Right cardiac atrium (tissue), 5 donors: Measurements from ENCODE around the gene FAM13A. TPM values are rescaled to one million over a fixed set of nuclear protein-coding genes. Genes with fewer than 3 reads are reported as not detected.

Experiments
- ATAC-seq, 2 donors: fragments of 200-7000 bp; cut with Tn5 transposase; one replicate each; pipeline versions ENCODE4 v1.8.0 to v1.9.1; 2020; ENCODE audit warnings: moderate library complexity in 2 of 2, mild to moderate bottlenecking in 1 of 2
- DNase-seq, 3 donors: peaks; one replicate each; pipeline ENCODE4 v3.0.0-alpha.2; 2020
- H3K27ac ChIP-seq: one replicate; pipeline ENCODE4 v1.5.1; 2013; ENCODE audit warnings: mild to moderate bottlenecking, low read length, control low read depth, moderate library complexity
- H3K27me3 ChIP-seq: one replicate; pipeline ENCODE4 v1.6.1; 2013; ENCODE audit not compliant: control insufficient read depth, insufficient read depth
- H3K4me1 ChIP-seq: one replicate; pipeline ENCODE4 v1.6.1; 2013; ENCODE audit warnings: low read length; ENCODE audit not compliant: control insufficient read depth, insufficient read depth
- H3K4me3 ChIP-seq: one replicate; pipeline ENCODE4 v1.5.1; 2013; ENCODE audit warnings: low read length, control low read depth
- H3K9me3 ChIP-seq: one replicate; pipeline ENCODE4 v1.6.1; 2013; ENCODE audit warnings: low read length; ENCODE audit not compliant: control insufficient read depth
- WGBS: extraction: QIAGEN DNeasy Blood & Tissue Kit; methylation state at CpG from one replicate; pipeline ENCODE4 v1.1.7; 2013; 5-methylcytosine and 5-hydroxymethylcytosine counted together
- intact Hi-C, 4 donors: fragments of 100-400 bp; cut with DNase I; formaldehyde crosslinking; loops; one replicate each; pipeline versions ENCODE4 v1.11.0 to v1.14.0; 2022 to 2023
- polyA plus RNA-seq: library from polyadenylated mRNA; stranded (reverse); fragments of 200-250 nt; gene quantifications from one replicate; pipeline ENCODE4 v1.2.3, GENCODE V29; 2013
- total RNA-seq, 4 donors: library from RNA; stranded (reverse); fragmentation: NEBNext Ultra II Directional; extraction: Animal tissue kit (Norgen Biotek cat#: 25700); gene quantifications; one replicate each; pipeline ENCODE4 v1.2.1, GENCODE V29; 2021
- donor health status: healthy with polysubstance abuse.
- donor health status: DM: no; HTN: yes; CAD: no.
- donor health status: DM: no; HTN: no; CAD: no.
- donor health status: DM: no; HTN: yes; CAD: no; lungs with severe emphysema.
- donor health status: DM: yes; HTN: yes; CAD: no.

Gene FAM13A
- total and polyA plus RNA-seq, 5 donors, result 8.8 to 18.5 (median 16.6) TPM

DNA sequence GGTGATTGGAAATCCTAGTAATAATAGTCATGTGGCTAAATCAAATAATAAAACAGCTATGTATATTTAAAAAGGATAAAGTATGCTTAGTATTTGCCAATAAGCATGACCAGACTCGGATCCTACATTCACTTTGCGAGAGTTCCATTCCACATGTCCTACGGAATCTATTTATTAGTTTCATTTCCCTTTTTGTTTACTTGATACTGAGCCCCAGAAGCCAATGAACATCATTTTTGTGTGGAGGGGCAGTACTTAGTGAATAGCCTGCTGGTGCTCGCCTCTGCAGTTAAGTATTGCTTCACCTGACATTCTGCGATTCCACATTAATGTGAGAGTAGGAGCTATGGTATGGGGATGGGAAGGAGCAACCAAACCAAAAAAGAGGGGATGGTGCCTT, 300.8 kb downstream of the FAM13A start:
- Histone ChIP-seq H3K9me3 (no peaks in the 10 kb centered on the region), H3K4me3 (no peak overlapping the region), H3K4me1 (peaks cover 8% of the 10 kb centered on the region), H3K27ac (no peak overlapping the region), H3K27me3 (no peaks in the 10 kb centered on the region)
- DNase-seq (no peak), ATAC-seq (no peak)
- WGBS, result 89% methylated on average over 5 of the region's 5 CpGs
- intact Hi-C loops, result no loop called here

DNA sequence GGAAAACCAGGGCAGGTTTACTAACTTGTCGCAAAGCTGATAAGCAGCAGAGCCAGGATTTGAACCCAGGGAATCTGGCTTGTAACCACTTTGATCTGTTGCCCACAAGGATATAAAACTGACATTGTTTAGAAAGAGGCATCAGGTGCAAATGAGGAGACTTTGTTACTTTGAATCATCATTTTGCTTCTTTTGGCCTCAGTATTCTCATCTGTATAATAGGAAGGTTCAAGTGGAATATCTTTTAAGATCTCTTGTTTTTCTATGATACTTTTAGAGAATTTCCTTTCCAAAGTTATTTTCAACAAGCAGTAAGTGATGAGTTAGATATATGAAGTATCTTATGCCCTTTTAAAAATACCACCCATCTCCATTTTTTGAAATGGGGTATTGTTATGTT, 301.5 kb downstream of the FAM13A start:
- DNase-seq (no peak), ATAC-seq (no peak)
- Histone ChIP-seq H3K27me3 (no peaks in the 10 kb centered on the region), H3K27ac (no peak overlapping the region), H3K9me3 (no peaks in the 10 kb centered on the region), H3K4me1 (peaks cover 8% of the 10 kb centered on the region), H3K4me3 (no peak overlapping the region)
- intact Hi-C loops, result no loop called here
- WGBS, result 97% methylated on average over 1 of the region's 1 CpG

DNA sequence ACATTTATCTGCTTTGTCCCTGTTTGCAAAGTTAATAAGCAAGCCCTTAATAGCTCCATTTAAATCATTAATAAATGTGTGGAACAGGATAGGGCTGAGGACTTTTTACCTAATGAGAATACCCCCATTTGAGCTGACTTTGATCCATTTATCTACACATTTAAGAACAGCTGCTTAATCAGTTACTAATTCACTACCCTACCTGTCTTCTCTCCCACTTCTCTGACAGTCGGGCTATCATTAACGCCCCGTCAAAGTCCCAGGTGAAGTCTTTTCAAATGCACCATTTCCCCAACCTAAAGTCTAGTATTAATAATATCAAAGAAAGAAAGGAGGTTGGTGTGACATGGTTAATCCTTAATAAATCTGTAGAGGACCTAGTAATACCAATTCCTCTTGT, 302.2 kb downstream of the FAM13A start:
- H3K9me3 ChIP-seq, result no peaks in the 10 kb centered on the region
- H3K27ac ChIP-seq, result no peak overlapping the region
- DNase-seq, result no peak
- 98% methylated on average over 3 of the region's 3 CpGs for WGBS
- intact Hi-C loops, result no loop called here
- no peaks in the 10 kb centered on the region for H3K27me3 ChIP-seq
- H3K4me3 ChIP-seq, result no peak overlapping the region
- peaks cover 8% of the 10 kb centered on the region for H3K4me1 ChIP-seq
- ATAC-seq, result no peak

DNA sequence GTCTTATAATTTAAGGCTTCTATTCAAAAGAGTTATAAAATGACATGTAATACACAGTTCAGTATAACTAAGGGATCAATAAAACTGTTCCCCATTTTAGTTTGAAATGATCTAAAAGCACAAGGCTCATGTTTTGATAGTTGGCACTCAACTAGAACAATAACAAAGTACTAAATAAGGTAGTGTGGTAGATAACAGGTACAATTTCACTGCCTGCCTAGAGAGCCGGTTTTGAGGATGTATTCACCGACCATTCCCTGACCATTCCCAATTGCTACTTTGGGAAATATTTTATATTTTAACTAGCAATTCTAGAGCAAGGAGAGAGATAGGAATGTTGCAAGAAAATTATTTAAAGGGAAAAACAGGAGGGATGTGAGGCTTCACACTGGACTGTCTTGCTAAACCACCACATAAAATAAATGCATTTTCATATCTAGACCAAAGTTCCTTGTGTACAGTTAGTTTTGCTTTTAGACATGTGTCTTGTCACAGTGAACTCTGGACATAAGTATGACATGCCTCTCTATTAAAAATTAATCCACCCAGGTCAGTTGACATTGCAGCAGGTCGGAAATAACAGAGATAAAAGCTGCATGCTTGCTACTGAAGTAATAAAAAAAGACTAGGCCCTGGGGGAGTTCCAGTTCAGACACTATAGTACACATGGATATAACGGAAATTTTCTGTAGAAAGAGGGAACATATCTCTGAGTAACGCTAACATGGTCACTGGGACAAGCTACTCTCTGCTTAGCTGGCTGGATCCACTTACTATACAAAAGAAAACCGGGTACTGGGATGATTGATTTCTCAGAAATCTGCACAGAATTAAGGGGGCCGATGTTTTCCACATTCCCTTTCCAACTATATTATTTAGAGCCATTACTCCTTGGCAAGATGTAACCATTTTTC, 303.1 kb downstream of the FAM13A start:
- Histone ChIP-seq H3K4me1 (peaks cover 5% of the 10 kb centered on the region), H3K4me3 (no peak overlapping the region), H3K9me3 (no peaks in the 10 kb centered on the region), H3K27ac (no peak overlapping the region), H3K27me3 (no peaks in the 10 kb centered on the region)
- intact Hi-C loops, result no loop called here
- no peak for ATAC-seq
- DNase-seq, result no peak
- 64% methylated on average over 7 of the region's 7 CpGs for WGBS

DNA sequence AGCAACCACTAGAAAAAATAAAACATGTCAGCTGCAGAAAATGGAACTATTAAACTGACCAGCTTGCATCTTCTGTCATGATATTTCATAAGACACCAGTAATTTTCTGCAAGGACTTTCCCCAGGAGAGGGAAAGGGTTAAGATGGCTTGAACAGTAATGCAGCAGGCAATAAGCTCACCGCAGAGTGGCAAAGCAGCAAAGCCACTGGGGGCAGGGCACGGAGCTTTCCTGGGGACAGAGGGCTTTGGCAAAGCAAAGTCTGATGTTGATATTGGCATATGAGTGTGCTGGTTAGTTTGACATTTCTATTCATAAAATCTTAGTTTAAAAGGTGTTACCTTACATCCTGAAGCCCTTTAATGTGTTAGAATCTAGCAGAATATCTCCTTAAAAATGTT, 304.2 kb downstream of the FAM13A start:
- intact Hi-C loops, result no loop called here
- no peaks in the 10 kb centered on the region for H3K9me3 ChIP-seq
- 52% methylated on average over 2 of the region's 2 CpGs for WGBS

DNA sequence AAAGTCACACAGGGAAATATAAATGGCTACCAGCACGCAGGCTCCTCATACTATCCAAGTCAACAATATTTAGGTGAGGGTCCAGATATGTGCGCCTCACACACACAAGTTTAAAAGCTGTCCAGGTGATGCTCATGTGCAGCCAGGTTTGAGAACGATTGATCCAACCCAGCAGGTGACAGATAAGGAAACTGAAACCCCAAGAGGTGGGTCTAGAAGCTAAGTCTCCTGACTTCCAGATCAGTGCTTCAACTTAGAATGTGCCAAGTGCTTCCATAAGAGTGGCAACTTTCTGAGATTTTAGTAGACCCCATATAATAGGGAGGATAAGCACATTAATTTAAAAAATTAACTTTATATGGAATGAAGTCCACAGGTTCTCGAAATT, 304.9 kb downstream of the FAM13A start:
- DNase-seq, result no peak
- 93% methylated on average over 4 of the region's 4 CpGs for WGBS
- no peaks in the 10 kb centered on the region for H3K4me1 ChIP-seq
- H3K9me3 ChIP-seq, result no peaks in the 10 kb centered on the region
- intact Hi-C loops, result no loop called here
- H3K27me3 ChIP-seq, result no peaks in the 10 kb centered on the region
- H3K4me3 ChIP-seq, result no peak overlapping the region
- ATAC-seq, result no peak
- no peak overlapping the region for H3K27ac ChIP-seq

More for the DNA sequence above, 304.2 kb downstream of the FAM13A start:
- no peak overlapping the region for H3K27ac ChIP-seq
- ATAC-seq, result no peak
- no peaks in the 10 kb centered on the region for H3K27me3 ChIP-seq
- no peak overlapping the region for H3K4me3 ChIP-seq
- H3K4me1 ChIP-seq, result peaks cover 1% of the 10 kb centered on the region
- no peak for DNase-seq

DNA sequence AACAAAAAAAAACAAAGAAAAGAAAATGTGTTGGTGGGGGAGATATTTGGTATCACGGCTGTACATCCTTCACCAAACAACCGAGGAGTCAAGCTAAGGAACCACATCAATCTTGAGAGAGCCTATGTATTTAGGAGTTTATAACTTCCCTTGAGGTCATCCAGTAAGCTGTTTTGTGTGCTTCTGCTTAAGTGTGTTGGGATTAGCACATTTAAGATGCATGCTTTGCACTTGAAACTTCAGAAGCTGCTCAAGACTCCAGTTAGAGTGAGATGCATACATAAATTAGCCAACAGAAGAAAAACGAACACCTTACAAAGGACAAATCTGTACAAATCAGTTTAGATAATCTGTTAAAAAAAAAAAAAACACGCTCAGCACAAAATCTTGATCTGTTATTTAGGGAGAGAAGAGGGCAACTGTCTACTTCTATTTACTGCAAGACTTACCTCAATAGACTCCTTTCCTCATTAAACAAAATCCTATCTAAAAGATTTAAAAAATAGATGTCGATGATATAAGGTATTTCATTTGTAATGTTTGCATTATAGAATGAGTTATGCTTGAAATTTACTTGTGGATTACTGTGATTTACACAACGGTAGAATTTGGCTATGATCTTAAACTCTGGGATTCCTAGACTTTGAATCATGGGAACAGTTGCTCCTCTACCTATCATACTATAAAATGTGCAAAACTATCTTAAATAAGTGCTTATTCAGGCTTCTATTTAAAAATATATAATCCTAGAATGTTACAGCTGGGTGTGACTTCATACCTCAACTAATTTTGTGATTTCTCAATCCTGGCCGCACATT, 305.5 kb downstream of the FAM13A start:
- Histone ChIP-seq H3K4me1 (no peaks in the 10 kb centered on the region), H3K4me3 (no peak overlapping the region), H3K27me3 (no peaks in the 10 kb centered on the region), H3K9me3 (no peaks in the 10 kb centered on the region), H3K27ac (no peak overlapping the region)
- DNase-seq, result no peak
- intact Hi-C loops, result no loop called here
- WGBS, result 93% methylated on average over 7 of the region's 7 CpGs
- ATAC-seq, result no peak

DNA sequence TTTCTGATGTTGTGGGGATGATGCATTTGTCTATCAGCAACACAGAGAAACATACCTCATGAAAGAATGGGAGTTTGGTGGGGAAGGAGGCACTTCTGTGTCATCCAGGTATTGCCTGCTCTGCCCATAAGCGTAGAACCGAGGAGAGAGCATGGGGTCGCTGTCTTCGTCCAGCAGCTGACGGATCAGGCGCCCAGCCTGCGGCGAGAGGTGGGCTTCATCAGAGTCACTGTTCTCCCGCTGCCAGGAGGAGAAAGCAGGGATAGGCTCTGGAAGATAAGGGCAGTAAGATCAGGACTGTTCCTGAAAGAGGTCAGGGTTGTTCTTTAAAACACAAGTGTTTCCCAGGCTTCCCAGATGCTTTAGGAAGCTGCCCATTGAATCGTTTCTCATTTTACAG, 306.6 kb downstream of the FAM13A start:
- 93% methylated on average over 10 of the region's 10 CpGs for WGBS
- no peak overlapping the region for H3K4me3 ChIP-seq
- intact Hi-C loops, result no loop called here
- peaks cover 1% of the 10 kb centered on the region for H3K4me1 ChIP-seq
- H3K9me3 ChIP-seq, result no peaks in the 10 kb centered on the region
- no peak overlapping the region for H3K27ac ChIP-seq
- DNase-seq (no peak), ATAC-seq (no peak)
- no peaks in the 10 kb centered on the region for H3K27me3 ChIP-seq

DNA sequence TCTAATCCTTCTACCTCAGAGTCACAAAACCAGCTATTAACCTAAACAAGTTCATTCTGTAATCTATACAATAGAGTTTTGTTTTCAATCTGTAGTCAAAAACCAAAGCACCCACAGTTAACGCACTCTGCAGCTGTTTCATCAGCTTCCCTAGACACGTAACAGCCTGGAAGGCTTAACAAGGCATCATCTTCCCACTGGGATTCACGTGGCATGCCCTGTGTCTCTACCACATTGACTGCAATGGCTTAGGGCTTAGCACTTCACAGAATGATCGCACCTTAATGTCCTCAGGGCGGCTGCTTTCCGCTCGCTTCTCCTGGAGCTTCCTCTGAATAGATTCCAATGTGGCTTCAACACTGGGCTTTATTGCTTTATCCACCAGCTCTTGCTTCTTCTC, 309.6 kb downstream of the FAM13A start:
- no peak for ATAC-seq
- Histone ChIP-seq H3K4me3 (no peak overlapping the region), H3K4me1 (peaks cover 7% of the 10 kb centered on the region), H3K9me3 (no peaks in the 10 kb centered on the region), H3K27me3 (no peaks in the 10 kb centered on the region), H3K27ac (no peak overlapping the region)
- DNase-seq, result no peak
- 96% methylated on average over 7 of the region's 7 CpGs for WGBS
- intact Hi-C loops, result no loop called here

DNA sequence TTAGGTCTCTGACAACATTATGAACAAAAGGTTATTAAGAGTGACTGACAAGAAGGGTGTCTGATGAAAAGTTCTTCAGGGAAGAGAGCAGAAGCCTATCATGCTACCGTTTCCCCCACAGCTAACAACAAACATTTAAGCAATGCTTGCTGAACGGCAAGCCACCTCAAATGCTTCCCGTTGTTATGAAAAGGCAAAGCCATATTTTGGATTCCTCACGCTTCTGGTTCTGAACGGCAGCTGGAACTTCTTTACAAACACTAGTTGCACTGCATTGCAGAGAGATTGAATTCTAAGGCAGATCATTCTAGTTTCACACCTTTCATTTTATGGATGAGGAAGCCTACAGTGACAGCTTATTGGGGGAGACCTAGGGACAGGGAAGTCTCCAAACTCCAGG, 310.8 kb downstream of the FAM13A start:
- Histone ChIP-seq H3K27me3 (no peaks in the 10 kb centered on the region), H3K9me3 (no peaks in the 10 kb centered on the region), H3K27ac (peak overlapping the region; percentile 23), H3K4me1 (peaks cover 7% of the 10 kb centered on the region), H3K4me3 (no peak overlapping the region)
- intact Hi-C loops, result no loop called here
- no peak for DNase-seq
- 45% methylated on average over 5 of the region's 5 CpGs for WGBS
- ATAC-seq, result peak in 1 of 2 donors; percentile 7

DNA sequence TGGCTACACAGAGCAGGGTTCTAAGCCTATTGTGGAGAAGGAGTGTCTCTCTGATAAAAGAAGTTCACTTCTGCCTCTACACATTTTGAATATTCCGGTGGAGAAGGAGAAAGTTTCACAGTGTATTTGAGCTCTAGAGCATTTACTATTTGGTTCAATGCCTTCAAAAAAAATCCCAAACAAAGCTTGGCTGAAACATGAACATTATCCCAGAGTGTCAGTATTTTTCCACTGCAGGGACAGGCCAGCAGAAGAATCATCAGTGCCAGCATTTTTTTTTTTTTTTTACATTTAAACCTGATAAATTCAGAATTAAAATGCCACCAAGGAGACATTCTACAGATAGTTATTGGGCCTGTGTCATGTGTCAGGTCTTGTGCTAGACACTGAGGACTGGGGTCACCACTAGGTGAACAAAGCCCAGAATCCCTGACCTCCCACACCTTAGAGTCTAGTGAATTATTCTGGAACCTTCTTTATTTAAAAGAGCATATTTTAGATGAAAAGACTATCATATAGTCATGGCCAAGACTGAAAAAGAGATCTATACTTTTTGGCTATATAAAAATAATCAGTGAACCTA, 311.3 kb downstream of the FAM13A start:
- Histone ChIP-seq H3K27ac (peak overlapping the region; percentile 86), H3K9me3 (no peaks in the 10 kb centered on the region), H3K4me1 (peaks cover 7% of the 10 kb centered on the region), H3K4me3 (no peak overlapping the region), H3K27me3 (no peaks in the 10 kb centered on the region)
- ATAC-seq (peak; percentile 60 to 70), DNase-seq (no peak)
- intact Hi-C loops, result no loop called here
- 52% methylated on average over 1 of the region's 1 CpG for WGBS
